A549 (cell line): ENCODE measurements around the gene WNT2B.

Experiments used
- CTCF ChIP-seq: fragments of >200 bp; sonication (Bioruptor Twin); formaldehyde crosslinking; IDR thresholded peaks from 3 replicates; pipeline ENCODE4 v1.5.1; 2016
- EP300 ChIP-seq, 2 experiments: fragments of >200 bp; sonication (Bioruptor Twin); formaldehyde crosslinking; IDR thresholded peaks; 2 replicates in 1 of 2; 3 replicates in 1 of 2; pipeline ENCODE4 v1.6.1; 2016 to 2017
- MAZ ChIP-seq: fragments of 150-350 bp; IDR thresholded peaks from 2 replicates; pipeline ENCODE4 v1.6.1; 2014; ENCODE audit warnings: antibody characterized with exemption, low read depth, low read length, borderline replicate concordance
- PHF8 ChIP-seq: fragments of 200-600 bp; sonication (generic); IDR thresholded peaks from 2 replicates; pipeline ENCODE4 v1.6.1; 2016; ENCODE audit warnings: low read depth, mild to moderate bottlenecking, antibody characterized with exemption, moderate library complexity, borderline replicate concordance
- POLR2AphosphoS2 ChIP-seq: conservative IDR thresholded peaks from 2 replicates; pipeline ENCODE4 v1.6.1; 2012; ENCODE audit warnings: low read length, improper control_type of control experiment, inconsistent platforms
- RCOR1 ChIP-seq: fragments of 150-350 bp; IDR thresholded peaks from 2 replicates; pipeline ENCODE4 v1.6.1; 2014; ENCODE audit warnings: antibody characterized with exemption, low read length, low read depth
- TF ChIP-seq, protein P1 (sequence below): IDR thresholded peaks from 2 replicates; pipeline ENCODE4 v1.6.1; 2012

DNA sequence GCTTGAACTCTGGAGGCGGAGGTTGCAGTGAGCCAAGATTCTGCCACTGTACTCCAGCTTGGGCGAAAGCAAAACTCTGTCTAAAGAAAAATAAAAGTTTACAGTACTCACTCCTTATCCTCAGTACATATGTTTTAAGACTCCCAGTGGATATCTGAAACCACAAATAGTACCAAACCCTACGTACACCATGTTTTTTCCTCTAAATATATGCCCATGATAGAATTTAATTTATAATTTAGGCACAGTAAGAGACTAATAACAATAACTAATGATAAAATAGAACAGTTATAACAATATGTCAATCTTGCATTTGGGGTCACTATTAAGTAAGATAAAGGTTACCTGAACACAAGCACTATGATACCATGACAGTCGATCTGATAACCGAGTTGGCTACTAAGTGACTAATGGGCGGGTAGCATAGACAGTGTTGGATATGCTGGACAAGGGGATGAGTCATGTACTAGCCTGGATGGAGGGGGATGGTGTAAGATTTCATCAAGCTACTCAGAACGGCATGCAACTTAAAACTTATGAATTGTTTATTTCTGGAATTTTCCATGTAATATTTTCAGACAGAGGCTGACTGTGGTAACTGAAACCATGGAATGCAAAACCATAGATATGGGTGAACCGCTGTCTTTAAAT is 66.5 kb downstream of the WNT2B start:
- TF ChIP-seq CTCF: no peak
- TF ChIP-seq MAZ: no peak
- TF ChIP-seq POLR2AphosphoS2: no peak
- TF ChIP-seq RCOR1: no peak
- TF ChIP-seq, protein P1, sequence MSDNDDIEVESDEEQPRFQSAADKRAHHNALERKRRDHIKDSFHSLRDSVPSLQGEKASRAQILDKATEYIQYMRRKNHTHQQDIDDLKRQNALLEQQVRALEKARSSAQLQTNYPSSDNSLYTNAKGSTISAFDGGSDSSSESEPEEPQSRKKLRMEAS: no peak
- TF ChIP-seq PHF8: no peak
- TF ChIP-seq EP300 (IDR thresholded peaks at IDR 0.05): no peak
